CD4-positive, alpha-beta memory T cell (primary cell): ENCODE data around the gene CSTB. TPM values are rescaled to one million over a fixed set of nuclear protein-coding genes. Genes with fewer than 3 reads are reported as not detected.
"Not testable (repeated sequence)": the region's sequence is repeated elsewhere in the genome, so short reads cannot be mapped to it uniquely, and the experiment has no call there.

Experiments used
- CTCF ChIA-PET: fragments of 350-600 bp; sonication (Branson Sonifier 250); formaldehyde crosslinking; loops from one replicate; lab custom pipeline; 2021; ENCODE audit warnings: inconsistent platforms; ENCODE audit not compliant: partially characterized antibody; lab: Charles Lee
- POLR2A ChIA-PET: fragments of 350-600 bp; sonication (Branson Sonifier 250); formaldehyde crosslinking; loops from one replicate; lab custom pipeline; 2021; ENCODE audit not compliant: partially characterized antibody; lab: Charles Lee
- DNase-seq, 5 donors: peaks; one replicate each; pipeline versions ENCODE4 v3.0.0 to v3.0.0-alpha.2; 2020 to 2022; ENCODE audit warnings: mixed read lengths in 1 of 5
- H3K27ac ChIP-seq: one replicate; pipeline ENCODE4 v1.7.0; 2013; ENCODE audit warnings: low read depth, low read length
- H3K27me3 ChIP-seq: 2 replicates; pipeline ENCODE4 v1.7.0; 2013; ENCODE audit warnings: mild to moderate bottlenecking, low read length, moderate library complexity; ENCODE audit not compliant: insufficient read depth
- H3K36me3 ChIP-seq: 2 replicates; pipeline ENCODE4 v1.7.0; 2013; ENCODE audit warnings: mild to moderate bottlenecking, low read length, moderate library complexity; ENCODE audit not compliant: insufficient read depth
- H3K4me1 ChIP-seq: 2 replicates; pipeline ENCODE4 v1.7.0; 2013; ENCODE audit warnings: mild to moderate bottlenecking, low read length, moderate library complexity; ENCODE audit not compliant: insufficient read depth
- H3K4me3 ChIP-seq, 2 donors: one replicate each; pipeline ENCODE4 v1.7.0; 2013; ENCODE audit warnings: low read length in 2 of 2, mild to moderate bottlenecking in 1 of 2
- H3K9me3 ChIP-seq, 2 donors: one replicate each; pipeline ENCODE4 v1.7.0; 2013; ENCODE audit warnings: low read length in 2 of 2, control low read depth in 1 of 2; ENCODE audit not compliant: control insufficient read depth in 1 of 2
- H3K27ac Mint-ChIP-seq, 7 donors: one replicate each; pipeline ENCODE4 v1.8.0; 2020 to 2021; ENCODE audit warnings: mixed read lengths in 7 of 7, mild to moderate bottlenecking in 6 of 7, inconsistent platforms in 3 of 7, moderate library complexity in 3 of 7
- H3K27me3 Mint-ChIP-seq, 2 donors: one replicate each; pipeline ENCODE4 v1.8.0; 2020 to 2021; ENCODE audit warnings: mixed read lengths in 2 of 2
- H3K36me3 Mint-ChIP-seq, 2 donors: one replicate each; pipeline ENCODE4 v1.8.0; 2020 to 2021; ENCODE audit warnings: mixed read lengths in 2 of 2, inconsistent platforms in 1 of 2, mild to moderate bottlenecking in 1 of 2
- H3K4me1 Mint-ChIP-seq, 4 donors: one replicate each; pipeline ENCODE4 v1.8.0; 2020 to 2021; ENCODE audit warnings: mixed read lengths in 4 of 4, mild to moderate bottlenecking in 1 of 4
- H3K4me3 Mint-ChIP-seq, 8 donors: one replicate each; pipeline ENCODE4 v1.8.0; 2020 to 2021; ENCODE audit warnings: mixed read lengths in 8 of 8, mild to moderate bottlenecking in 7 of 8, moderate library complexity in 6 of 8, inconsistent platforms in 3 of 8
- H3K9me3 Mint-ChIP-seq, 8 donors: one replicate each; pipeline ENCODE4 v1.8.0; 2020 to 2021; ENCODE audit warnings: mixed read lengths in 8 of 8, mild to moderate bottlenecking in 5 of 8, inconsistent platforms in 3 of 8, moderate library complexity in 1 of 8
- intact Hi-C: fragments of 100-400 bp; cut with micrococcal nuclease; formaldehyde crosslinking; loops from one replicate; pipeline ENCODE4 v1.15.1; 2023
- polyA plus RNA-seq, 2 donors: library from polyadenylated mRNA; unstranded; fragments of 300-500 nt; fragmentation: Illumina TruSeq; gene quantifications; one replicate each; pipeline ENCODE4 v1.2.3, GENCODE V29; 2021
- total RNA-seq, 2 experiments: library from RNA; stranded (reverse); gene quantifications; one replicate each; pipeline ENCODE4 v1.2.3, GENCODE V29; 2021

CSTB gene, protein sequence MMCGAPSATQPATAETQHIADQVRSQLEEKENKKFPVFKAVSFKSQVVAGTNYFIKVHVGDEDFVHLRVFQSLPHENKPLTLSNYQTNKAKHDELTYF
- total RNA-seq (10 to 100 TPM; 46.0 to 48.8 TPM), polyA plus RNA-seq (10 to 100 TPM; 68.4 to 97.0 TPM)

GRCh38 chr21:43775795-43776430 lies at the start of gene CSTB:
CSTB (minus strand) TSS chr21:43776308; CDS start chr21:43776269, 39 bp downstream.
- intact Hi-C loops = loop anchor here (1.0 to 5.0 kb wide), 2 partner anchors 13 to 59 kb away; partner anchors contain the start of genes PDXK and RRP1
- DNase-seq = peak; percentile 69 to 88 (median 77)
- POLR2A ChIA-PET = no interaction called here
- CTCF ChIA-PET = no interaction called here
- Histone ChIP-seq H3K4me3 (peak within 1 kb of the TSS; percentile 79 to 93), H3K36me3 (peaks cover 15% of the 10 kb centered on the region), H3K27ac (peak within 1 kb of the TSS; percentile 76), H3K27me3 (no peaks in the 10 kb centered on the region), H3K9me3 (no peaks in the 10 kb centered on the region), H3K4me1 (peaks cover 31% of the 10 kb centered on the region)
- Mint-ChIP-seq H3K4me3 (peak within 1 kb of the TSS; percentile 91 to 97 (median 93)), H3K27ac (peak within 1 kb of the TSS; percentile 84 to 92 (median 87)), H3K36me3 (peaks cover 14 to 23% of the 10 kb centered on the region in 2 donors), H3K9me3 (no peaks in the 10 kb centered on the region), H3K4me1 (peaks cover 23 to 55% (median 34%) of the 10 kb centered on the region in 4 donors), H3K27me3 (no peaks in the 10 kb centered on the region)

GRCh38 chr21:43825242-43825935 lies 49.3 kb upstream of the CSTB start:
- ChIA-PET POLR2A (no interaction called here), CTCF (no interaction called here)
- Histone ChIP-seq H3K27ac (no peak overlapping the region), H3K4me3 (no peak overlapping the region), H3K36me3 (no peaks in the 10 kb centered on the region), H3K4me1 (no peaks in the 10 kb centered on the region), H3K27me3 (no peaks in the 10 kb centered on the region), H3K9me3 (no peaks in the 10 kb centered on the region)
- DNase-seq = no peak
- H3K36me3 Mint-ChIP-seq = no peaks in the 10 kb centered on the region
- H3K4me1 Mint-ChIP-seq = no peaks in the 10 kb centered on the region
- H3K9me3 Mint-ChIP-seq = no peaks in the 10 kb centered on the region
- intact Hi-C loops = no loop called here
- no peak overlapping the region for H3K4me3 Mint-ChIP-seq
- H3K27ac Mint-ChIP-seq = no peak overlapping the region
- peaks cover 0 to 7% of the 10 kb centered on the region in 2 donors for H3K27me3 Mint-ChIP-seq

- Mint-ChIP-seq H3K27ac (peak overlapping the region in 1 of 7 donors; percentile 59), H3K4me3 (no peak overlapping the region), H3K27me3 (peaks cover 0 to 7% of the 10 kb centered on the region in 2 donors), H3K36me3 (no peaks in the 10 kb centered on the region), H3K4me1 (no peaks in the 10 kb centered on the region), H3K9me3 (no peaks in the 10 kb centered on the region)
- POLR2A ChIA-PET = no interaction called here
- H3K4me1 ChIP-seq = no peaks in the 10 kb centered on the region
- DNase-seq = no peak
- H3K9me3 ChIP-seq = no peaks in the 10 kb centered on the region
- no peaks in the 10 kb centered on the region for H3K27me3 ChIP-seq
- intact Hi-C loops = no loop called here
- no peak overlapping the region for H3K4me3 ChIP-seq
- CTCF ChIA-PET = interaction anchor here (1.2 kb wide), 1 partner anchor 13 kb away, joined by 6 read pairs; no protein-coding TSS in a partner anchor
- H3K36me3 ChIP-seq = no peaks in the 10 kb centered on the region
- no peak overlapping the region for H3K27ac ChIP-seq
Measured at GRCh38 chr21:43824333-43825241, 48.5 kb upstream of the CSTB start.

GRCh38 chr21:43822741-43823140 lies 46.6 kb upstream of the CSTB start:
- DNase-seq, H3K36me3 ChIP-seq, H3K36me3 Mint-ChIP-seq, POLR2A ChIA-PET, H3K27me3 Mint-ChIP-seq, H3K4me3 ChIP-seq, H3K27ac Mint-ChIP-seq, H3K4me1 Mint-ChIP-seq, H3K4me1 ChIP-seq, intact Hi-C loops, H3K27me3 ChIP-seq, H3K27ac ChIP-seq, H3K9me3 ChIP-seq, H3K4me3 Mint-ChIP-seq: not testable (repeated sequence)
- H3K9me3 Mint-ChIP-seq = peaks cover 5 to 11% (median 8%) of the 10 kb centered on the region in 8 donors
- CTCF ChIA-PET = interaction anchor here (0.9 kb wide), 1 partner anchor 69 kb away, joined by 4 read pairs; no protein-coding TSS in a partner anchor

DNA sequence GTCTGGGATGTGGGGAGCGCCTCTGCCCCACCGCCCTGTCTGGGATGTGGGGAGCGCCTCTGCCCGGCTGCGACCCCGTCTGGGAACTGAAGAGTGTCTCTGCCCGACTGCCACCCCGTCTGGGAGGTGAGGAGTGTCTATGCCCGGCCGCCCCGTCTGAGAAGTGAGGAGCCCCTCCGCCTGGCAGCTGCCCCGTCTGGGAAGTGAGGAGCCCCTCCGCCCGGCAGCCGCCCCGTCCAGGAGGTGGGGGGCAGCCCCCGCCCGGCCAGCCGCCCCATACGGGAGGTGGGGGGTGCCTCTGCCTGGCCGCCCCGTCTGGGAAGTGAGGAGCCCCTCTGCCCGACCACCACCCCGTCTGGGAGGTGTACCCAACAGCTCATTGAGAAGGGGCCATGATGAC lies 46.1 kb upstream of the CSTB start:
- intact Hi-C loops, POLR2A ChIA-PET, H3K27me3 ChIP-seq, H3K4me1 Mint-ChIP-seq, H3K27ac ChIP-seq, H3K4me3 ChIP-seq, DNase-seq, H3K4me1 ChIP-seq, H3K9me3 ChIP-seq, H3K27ac Mint-ChIP-seq, H3K36me3 Mint-ChIP-seq, H3K27me3 Mint-ChIP-seq, H3K36me3 ChIP-seq, CTCF ChIA-PET, H3K4me3 Mint-ChIP-seq: not testable (repeated sequence)
- peaks cover 5 to 11% (median 8%) of the 10 kb centered on the region in 8 donors for H3K9me3 Mint-ChIP-seq

DNA sequence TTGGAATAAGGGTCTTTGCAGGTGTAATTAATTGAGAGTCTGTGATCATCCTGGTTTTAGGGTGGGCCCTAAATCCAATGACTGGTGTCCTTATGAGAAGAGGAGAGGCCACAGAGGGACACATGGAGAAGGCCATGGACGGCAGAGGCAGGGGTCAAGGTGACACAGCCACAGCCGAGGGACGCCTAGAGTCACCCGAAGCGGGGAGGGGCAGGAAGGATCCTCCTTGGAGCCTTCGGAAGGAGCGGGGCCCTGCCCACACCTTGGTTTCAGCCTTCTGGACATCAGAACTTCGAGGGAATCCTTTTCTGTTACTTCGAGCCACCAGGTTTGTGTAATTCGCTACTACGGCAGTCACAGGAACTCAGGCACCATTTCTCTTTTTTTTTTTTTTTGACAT lies 44.4 kb upstream of the CSTB start:
- intact Hi-C loops = no loop called here
- Histone ChIP-seq H3K27ac (no peak overlapping the region), H3K9me3 (peaks cover 0 to 7% of the 10 kb centered on the region in 2 donors), H3K4me1 (no peaks in the 10 kb centered on the region), H3K27me3 (no peaks in the 10 kb centered on the region), H3K36me3 (no peaks in the 10 kb centered on the region), H3K4me3 (no peak overlapping the region)
- peak overlapping the region in 1 of 7 donors; percentile 60 for H3K27ac Mint-ChIP-seq
- no peak for DNase-seq
- peaks cover 5 to 11% (median 8%) of the 10 kb centered on the region in 8 donors for H3K9me3 Mint-ChIP-seq
- ChIA-PET POLR2A (no interaction called here), CTCF (interaction anchor here (0.5 kb wide), 1 partner anchor 42 kb away, joined by 4 read pairs; no protein-coding TSS in a partner anchor)
- no peak overlapping the region for H3K4me3 Mint-ChIP-seq
- peaks cover 0 to 1% (median 0%) of the 10 kb centered on the region in 4 donors for H3K4me1 Mint-ChIP-seq
- H3K36me3 Mint-ChIP-seq = peaks cover 0 to 7% of the 10 kb centered on the region in 2 donors
- no peaks in the 10 kb centered on the region for H3K27me3 Mint-ChIP-seq
